ENCODE data around the gene PCP4L1.
A peak's percentile ranks its signal among the peaks of the same experiment; 100 is the strongest.

PCP4L1 gene

GRCh38 chr1:161227196-161227871, 31.2 kb upstream of the PCP4L1 start:
- DNase-seq (ENCODE audit: extremely low spot score): peak; percentile 83
- CTCF ChIA-PET: interaction anchor here (0.6 to 14.0 kb wide), 35 partner anchors 10 to 181 kb away, joined by 3 to 248 read pairs (median 6); partner anchors contain the start of genes B4GALT3, CFAP126, FCER1G and NDUFS2
- TF ChIP-seq CTCF (IDR thresholded peaks at IDR 0.05; ENCODE audit: control extremely low read depth, extremely low read depth, low read depth, missing control alignments): peak; percentile 73
- POLR2A ChIA-PET: interaction anchor here (0.6 kb wide), 1 partner anchor 110 kb away, joined by 3 read pairs; no protein-coding TSS in a partner anchor

- CTCF ChIA-PET: interaction anchor here (0.6 to 14.0 kb wide), 18 partner anchors 9 to 158 kb away, joined by 3 to 248 read pairs (median 16); partner anchors contain the start of genes B4GALT3, CFAP126, FCER1G and NDUFS2
- POLR2A ChIA-PET: interaction anchor here (0.6 kb wide), 1 partner anchor 109 kb away, joined by 3 read pairs; no protein-coding TSS in a partner anchor
- TF ChIP-seq CTCF (IDR thresholded peaks at IDR 0.05; ENCODE audit: control extremely low read depth, extremely low read depth, low read depth, missing control alignments): no peak
- DNase-seq (ENCODE audit: extremely low spot score): no peak
Observed at GRCh38 chr1:161228032-161228431, 30.5 kb upstream of the PCP4L1 start.

GRCh38 chr1:161229896-161230295, 28.6 kb upstream of the PCP4L1 start:
- no peak for DNase-seq (ENCODE audit: extremely low spot score)
- POLR2A ChIA-PET: interaction anchor here (0.5 kb wide), 2 partner anchors 8 to 130 kb away, joined by 4 to 8 read pairs; no protein-coding TSS in a partner anchor
- peak; percentile 43 for TF ChIP-seq CTCF (IDR thresholded peaks at IDR 0.05; ENCODE audit: control extremely low read depth, extremely low read depth, low read depth, missing control alignments)
- CTCF ChIA-PET: interaction anchor here (0.6 to 14.0 kb wide), 20 partner anchors 7 to 156 kb away, joined by 3 to 248 read pairs (median 4); partner anchors contain the start of genes FCER1G, NDUFS2, NR1I3 and PCP4L1

- ChIA-PET CTCF (interaction anchor here (0.9 to 14.0 kb wide), 17 partner anchors 6 to 155 kb away, joined by 3 to 248 read pairs (median 4); partner anchors contain the start of genes APOA2, FCER1G, NDUFS2 and NR1I3), POLR2A (no interaction called here)
- no peak for DNase-seq (ENCODE audit: extremely low spot score)
- TF ChIP-seq CTCF (IDR thresholded peaks at IDR 0.05; ENCODE audit: control extremely low read depth, extremely low read depth, low read depth, missing control alignments): no peak
Observed at GRCh38 chr1:161230762-161231161, 27.8 kb upstream of the PCP4L1 start.

- DNase-seq (ENCODE audit: extremely low spot score): no peak
- TF ChIP-seq CTCF (IDR thresholded peaks at IDR 0.05; ENCODE audit: control extremely low read depth, extremely low read depth, low read depth, missing control alignments): no peak
- ChIA-PET POLR2A (interaction anchor here (0.5 kb wide), 1 partner anchor 141 kb away, joined by 3 read pairs; no protein-coding TSS in a partner anchor), CTCF (interaction anchor here (1.4 to 1.6 kb wide), 3 partner anchors 14 to 41 kb away, joined by 3 to 4 read pairs (median 3); no protein-coding TSS in a partner anchor)
Observed at GRCh38 chr1:161233102-161233501, 25.4 kb upstream of the PCP4L1 start.

- ChIA-PET CTCF (interaction anchor here (1.0 to 5.1 kb wide), 4 partner anchors 8 to 55 kb away, joined by 3 to 44 read pairs (median 4); partner anchors contain the start of gene TOMM40L), POLR2A (interaction anchor here (1.0 kb wide), 1 partner anchor 11 kb away, joined by 4 read pairs; no protein-coding TSS in a partner anchor)
- no peak for TF ChIP-seq CTCF (IDR thresholded peaks at IDR 0.05; ENCODE audit: control extremely low read depth, extremely low read depth, low read depth, missing control alignments)
- DNase-seq (ENCODE audit: extremely low spot score): no peak
Observed at GRCh38 chr1:161235957-161236775, 22.4 kb upstream of the PCP4L1 start.
